Left lung (tissue), 10 donors: ENCODE data around the gene KIAA0753. TPM values are rescaled to one million over a fixed set of nuclear protein-coding genes. Genes with fewer than 3 reads are reported as not detected.

ENCODE experiments used
- ATAC-seq: fragments of 200-7000 bp; cut with Tn5 transposase; one replicate; pipeline ENCODE4 v1.9.1; 2020; ENCODE audit warnings: moderate library complexity
- DNase-seq, 4 donors: peaks; one replicate each; pipeline ENCODE4 v3.0.0-alpha.2; 2013 to 2020
- H3K27ac ChIP-seq, 2 donors: fragments of 200-600 bp; sonication (generic) in 1 of 2; one replicate each; pipeline versions ENCODE4 v1.5.0 to v1.8.0; 2020 to 2021
- H3K27me3 ChIP-seq, 2 donors: fragments of 200-600 bp; sonication (generic) in 1 of 2; one replicate each; pipeline versions ENCODE4 v1.5.0 to v1.8.0; 2020 to 2021
- H3K36me3 ChIP-seq, 2 donors: fragments of 200-600 bp; sonication (generic) in 1 of 2; one replicate each; pipeline versions ENCODE4 v1.5.0 to v1.8.0; 2020 to 2021
- H3K4me1 ChIP-seq, 2 donors: fragments of 200-600 bp; one replicate each; pipeline ENCODE4 v1.8.0; 2021
- H3K4me3 ChIP-seq, 2 donors: fragments of 200-600 bp; sonication (generic) in 1 of 2; one replicate each; pipeline versions ENCODE4 v1.5.0 to v1.8.0; 2020 to 2021; ENCODE audit warnings: mild to moderate bottlenecking in 1 of 2
- H3K9me3 ChIP-seq, 2 donors: fragments of 200-600 bp; sonication (generic) in 1 of 2; one replicate each; pipeline versions ENCODE4 v1.5.0 to v1.8.0; 2020 to 2021
- intact Hi-C, 2 donors: fragments of 100-400 bp; cut with DNase I; formaldehyde crosslinking; loops; one replicate each; pipeline versions ENCODE4 v1.11.2 to v1.14.2; 2022
- polyA plus RNA-seq, 6 donors: library from polyadenylated mRNA; unstranded; fragments of 120-200 nt; gene quantifications; one replicate each; pipeline ENCODE4 v1.2.1, GENCODE V29; 2013; ENCODE audit not compliant: insufficient read length in 6 of 6
- total RNA-seq, 2 donors: library from RNA; stranded (reverse); fragmentation: NEBNext Ultra II Directional; extraction: Animal tissue kit (Norgen Biotek cat#: 25700); gene quantifications; one replicate each; pipeline ENCODE4 v1.2.1, GENCODE V29; 2021
- TF ChIP-seq, protein P1 (sequence below), 2 donors: fragments of 200-600 bp; sonication (generic) in 1 of 2; IDR thresholded peaks; one replicate each; pipeline versions ENCODE4 v1.5.0 to v1.8.0; 2021; ENCODE audit warnings: antibody characterized with exemption in 2 of 2
- donor health status: DM: no; HTN: yes; CAD: no.
- donor health status: DM: no; HTN: no; CAD: no.

The KIAA0753 gene
- total and polyA plus RNA-seq, 8 donors = 15.8 to 46.7 (median 37.4) TPM

DNA sequence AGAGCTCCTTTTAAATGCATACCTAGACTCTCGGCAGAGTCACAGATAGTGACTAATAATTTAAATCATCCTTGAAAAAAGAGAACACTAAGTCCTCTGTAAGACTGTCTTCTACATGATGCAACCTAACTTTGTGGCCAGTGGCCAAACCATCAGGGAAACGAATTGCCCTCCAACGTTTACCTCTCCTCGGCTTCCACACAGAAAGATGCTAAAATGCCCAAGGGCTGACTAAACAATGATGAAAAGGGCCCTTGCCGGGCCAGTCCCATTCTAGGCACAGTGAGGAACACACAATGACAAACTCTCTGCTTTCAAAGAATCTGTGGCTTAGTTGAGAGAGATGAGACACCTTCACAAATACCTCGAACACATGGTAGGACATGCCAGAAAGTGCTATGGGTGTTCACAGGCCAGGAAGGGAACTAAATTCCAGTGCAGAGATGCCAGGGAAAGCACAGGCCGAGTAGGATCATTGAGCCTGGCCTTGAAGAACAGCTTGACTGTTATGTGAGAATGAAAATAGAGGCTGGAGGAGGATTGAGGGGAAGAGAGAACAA lies 48.8 kb downstream of the KIAA0753 start:
- ATAC-seq (peak; percentile 78), DNase-seq (no peak)
- H3K4me1 ChIP-seq = peaks cover 2 to 6% of the 10 kb centered on the region in 2 donors
- H3K27ac ChIP-seq = peak overlapping the region; percentile 50 to 66
- intact Hi-C loops = no loop called here
- peaks cover 9 to 78% of the 10 kb centered on the region in 2 donors for H3K36me3 ChIP-seq
- H3K27me3 ChIP-seq = no peaks in the 10 kb centered on the region
- H3K9me3 ChIP-seq = no peaks in the 10 kb centered on the region
- TF ChIP-seq, protein P1, sequence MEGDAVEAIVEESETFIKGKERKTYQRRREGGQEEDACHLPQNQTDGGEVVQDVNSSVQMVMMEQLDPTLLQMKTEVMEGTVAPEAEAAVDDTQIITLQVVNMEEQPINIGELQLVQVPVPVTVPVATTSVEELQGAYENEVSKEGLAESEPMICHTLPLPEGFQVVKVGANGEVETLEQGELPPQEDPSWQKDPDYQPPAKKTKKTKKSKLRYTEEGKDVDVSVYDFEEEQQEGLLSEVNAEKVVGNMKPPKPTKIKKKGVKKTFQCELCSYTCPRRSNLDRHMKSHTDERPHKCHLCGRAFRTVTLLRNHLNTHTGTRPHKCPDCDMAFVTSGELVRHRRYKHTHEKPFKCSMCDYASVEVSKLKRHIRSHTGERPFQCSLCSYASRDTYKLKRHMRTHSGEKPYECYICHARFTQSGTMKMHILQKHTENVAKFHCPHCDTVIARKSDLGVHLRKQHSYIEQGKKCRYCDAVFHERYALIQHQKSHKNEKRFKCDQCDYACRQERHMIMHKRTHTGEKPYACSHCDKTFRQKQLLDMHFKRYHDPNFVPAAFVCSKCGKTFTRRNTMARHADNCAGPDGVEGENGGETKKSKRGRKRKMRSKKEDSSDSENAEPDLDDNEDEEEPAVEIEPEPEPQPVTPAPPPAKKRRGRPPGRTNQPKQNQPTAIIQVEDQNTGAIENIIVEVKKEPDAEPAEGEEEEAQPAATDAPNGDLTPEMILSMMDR (IDR thresholded peaks at IDR 0.05) = no peak
- H3K4me3 ChIP-seq = no peak overlapping the region

DNA sequence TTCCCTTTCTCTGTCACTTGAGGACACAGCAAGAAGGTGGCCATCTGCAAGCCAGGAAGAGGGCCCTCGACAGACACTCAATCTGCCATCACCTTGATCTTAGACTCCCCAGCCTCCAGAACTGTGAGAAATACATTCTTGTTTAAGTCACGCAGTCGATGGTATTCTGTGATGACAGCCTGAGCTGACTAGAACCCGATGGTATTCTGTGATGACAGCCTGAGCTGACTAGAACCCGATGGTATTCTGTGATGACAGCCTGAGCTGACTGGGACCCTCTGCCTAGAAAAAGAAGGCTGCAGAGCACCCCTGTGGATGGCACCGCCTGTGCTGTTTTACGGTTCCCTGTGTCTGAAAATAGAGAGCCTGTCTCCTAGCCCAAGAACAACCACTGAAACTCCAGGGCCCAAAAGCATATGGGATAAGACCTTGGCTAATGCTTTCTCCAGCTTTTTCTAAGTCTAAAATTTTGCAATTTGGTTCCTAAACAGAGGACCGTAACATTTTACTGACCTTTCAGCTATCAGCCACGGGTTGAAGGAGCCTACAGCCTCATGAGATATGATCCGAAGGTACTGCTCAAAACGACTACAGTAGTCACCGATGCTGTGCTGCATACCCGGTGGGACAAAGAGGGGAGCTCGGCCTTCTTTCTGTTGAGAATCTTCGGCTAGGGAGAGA lies 51.1 kb downstream of the KIAA0753 start:
- no peak for ATAC-seq
- no peak for DNase-seq
- peaks cover 0 to 8% of the 10 kb centered on the region in 2 donors for H3K9me3 ChIP-seq

DNA sequence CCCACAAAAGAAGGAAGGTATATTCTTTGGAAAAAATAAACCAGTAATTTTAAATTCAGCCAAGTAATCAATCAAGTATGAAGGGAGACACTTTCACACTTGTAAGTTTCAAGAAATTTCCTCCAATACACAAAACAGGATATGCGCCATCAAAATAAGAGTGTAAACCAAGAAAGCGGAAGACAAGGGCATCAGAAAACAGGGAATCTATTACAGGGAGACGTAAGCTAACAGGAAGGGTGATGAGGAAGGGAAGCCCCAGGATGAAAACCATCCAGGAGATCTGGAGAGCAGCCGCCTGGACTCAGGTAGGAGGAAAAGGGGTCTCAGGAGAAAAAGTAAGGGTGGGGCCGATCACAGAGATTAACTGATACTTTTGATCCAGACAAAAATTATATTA lies 52.3 kb downstream of the KIAA0753 start:
- peaks cover 2 to 6% of the 10 kb centered on the region in 2 donors for H3K4me1 ChIP-seq
- intact Hi-C loops = no loop called here
- peaks cover 6 to 82% of the 10 kb centered on the region in 2 donors for H3K36me3 ChIP-seq
- no peak for DNase-seq
- peaks cover 0 to 8% of the 10 kb centered on the region in 2 donors for H3K9me3 ChIP-seq
- TF ChIP-seq, protein P1 (IDR thresholded peaks at IDR 0.05) = no peak
- no peak overlapping the region for H3K4me3 ChIP-seq
- H3K27ac ChIP-seq = no peak overlapping the region
- no peaks in the 10 kb centered on the region for H3K27me3 ChIP-seq
- no peak for ATAC-seq

More for the DNA sequence above, 51.1 kb downstream of the KIAA0753 start:
- no peak overlapping the region for H3K4me3 ChIP-seq
- peaks cover 2 to 6% of the 10 kb centered on the region in 2 donors for H3K4me1 ChIP-seq
- H3K27me3 ChIP-seq = no peaks in the 10 kb centered on the region
- intact Hi-C loops = no loop called here
- no peak overlapping the region for H3K27ac ChIP-seq
- peaks cover 7 to 82% of the 10 kb centered on the region in 2 donors for H3K36me3 ChIP-seq
- TF ChIP-seq, protein P1 (IDR thresholded peaks at IDR 0.05) = no peak

DNA sequence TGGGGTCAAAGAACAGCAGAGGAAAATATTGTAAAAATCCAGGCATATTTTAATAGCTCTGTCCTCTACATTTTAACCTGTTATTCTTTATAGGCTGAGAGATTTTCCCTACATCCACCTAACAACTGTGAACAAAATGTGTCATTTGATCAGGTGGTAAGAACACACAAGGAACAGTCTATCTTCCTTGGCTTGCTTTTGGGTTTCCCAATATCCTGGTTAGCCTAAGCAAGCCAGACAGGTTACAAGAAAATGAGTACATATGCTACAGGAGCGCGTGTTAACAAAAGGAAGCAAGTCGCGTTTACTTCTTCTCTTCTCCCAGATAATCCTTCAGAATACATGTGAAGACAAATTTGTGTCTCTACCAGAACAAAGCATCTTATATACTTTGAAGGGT lies 53.2 kb downstream of the KIAA0753 start:
- intact Hi-C loops = no loop called here
- peaks cover 0 to 8% of the 10 kb centered on the region in 2 donors for H3K9me3 ChIP-seq
- ATAC-seq (no peak), DNase-seq (no peak)
- peaks cover 6 to 85% of the 10 kb centered on the region in 2 donors for H3K36me3 ChIP-seq
- H3K4me3 ChIP-seq = no peak overlapping the region
- H3K4me1 ChIP-seq = peaks cover 2 to 6% of the 10 kb centered on the region in 2 donors
- TF ChIP-seq, protein P1 (IDR thresholded peaks at IDR 0.05) = no peak
- no peaks in the 10 kb centered on the region for H3K27me3 ChIP-seq
- no peak overlapping the region for H3K27ac ChIP-seq

DNA sequence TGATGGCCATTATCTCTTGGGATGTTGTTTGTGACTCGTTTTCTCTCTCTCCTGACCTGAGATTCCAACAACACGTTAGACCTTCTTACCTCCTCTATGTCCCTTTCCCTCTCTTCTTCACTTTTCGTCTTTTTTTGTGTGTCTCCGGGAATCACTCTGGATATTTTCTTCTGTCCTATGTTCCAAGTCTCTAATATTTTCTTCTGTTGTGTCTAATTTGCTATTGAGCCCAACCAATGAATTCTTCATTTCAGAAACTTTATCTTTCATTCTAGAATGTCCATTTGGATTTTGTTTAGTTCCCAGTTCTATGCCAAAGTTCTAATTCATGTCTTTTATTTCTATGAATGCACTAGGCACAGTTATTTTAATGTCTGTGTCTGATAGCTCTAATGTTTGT lies 57.1 kb downstream of the KIAA0753 start:
- no peak overlapping the region for H3K27ac ChIP-seq
- peaks cover 0 to 82% of the 10 kb centered on the region in 2 donors for H3K36me3 ChIP-seq
- intact Hi-C loops = no loop called here
- no peaks in the 10 kb centered on the region for H3K4me1 ChIP-seq
- H3K27me3 ChIP-seq = no peaks in the 10 kb centered on the region
- DNase-seq = no peak
- TF ChIP-seq, protein P1 (IDR thresholded peaks at IDR 0.05) = no peak
- ATAC-seq = no peak
- H3K4me3 ChIP-seq = no peak overlapping the region
- peaks cover 0 to 8% of the 10 kb centered on the region in 2 donors for H3K9me3 ChIP-seq
